HG03469 (cell line): Measurements from ENCODE around the gene LCN9.

Experiments used
- ATAC-seq: cut with Tn5 transposase; IDR thresholded peaks from one replicate; pipeline ENCODE4 v1.9.1; 2021; ENCODE audit warnings: mild to moderate bottlenecking, moderate library complexity, moderate number of reproducible peaks; ENCODE audit not compliant: unreplicated experiment

LCN9 gene

GRCh38 chr9:135696446-135696845 lies 33.3 kb downstream of the LCN9 start:
- ATAC-seq = no peak

- ATAC-seq = no peak
Observed at GRCh38 chr9:135697226-135697625, 34.1 kb downstream of the LCN9 start.

- ATAC-seq = no peak
Observed at GRCh38 chr9:135698236-135698635, 35.1 kb downstream of the LCN9 start.

GRCh38 chr9:135698767-135699166 lies 35.7 kb downstream of the LCN9 start:
- ATAC-seq = no peak

- ATAC-seq = no peak
Observed at GRCh38 chr9:135699440-135699839, 36.3 kb downstream of the LCN9 start, which contains the start of gene SOHLH1. Gene SOHLH1, minus strand, starts transcription at chr9:135699481. Its CDS starts 14 bp downstream, at chr9:135699467.

GRCh38 chr9:135700525-135700924 lies 37.4 kb downstream of the LCN9 start:
- ATAC-seq = no peak

GRCh38 chr9:135701067-135701958 lies 38.2 kb downstream of the LCN9 start:
- ATAC-seq = no peak

GRCh38 chr9:135701959-135702721 lies 39.0 kb downstream of the LCN9 start, which contains the start of gene KCNT1:
Gene KCNT1, plus strand, starts transcription at chr9:135702185. Its CDS starts 74 bp downstream, at chr9:135702259.
- ATAC-seq = no peak

- no peak for ATAC-seq
Observed at GRCh38 chr9:135703726-135704125, 40.6 kb downstream of the LCN9 start.

GRCh38 chr9:135704483-135704882 lies 41.4 kb downstream of the LCN9 start:
- ATAC-seq = no peak

GRCh38 chr9:135705376-135705775 lies 42.3 kb downstream of the LCN9 start:
- no peak for ATAC-seq

GRCh38 chr9:135706288-135706687 lies 43.2 kb downstream of the LCN9 start:
- ATAC-seq = no peak

GRCh38 chr9:135707252-135708138 lies 44.4 kb downstream of the LCN9 start:
- no peak for ATAC-seq

- ATAC-seq = no peak
Observed at GRCh38 chr9:135708164-135708563, 45.1 kb downstream of the LCN9 start.

GRCh38 chr9:135711391-135711790 lies 48.3 kb downstream of the LCN9 start:
- no peak for ATAC-seq

- ATAC-seq = no peak
Observed at GRCh38 chr9:135711881-135712280, 48.8 kb downstream of the LCN9 start.

GRCh38 chr9:135712613-135713295 lies 49.6 kb downstream of the LCN9 start:
- no peak for ATAC-seq

- ATAC-seq = no peak
Observed at GRCh38 chr9:135714242-135715055, 51.3 kb downstream of the LCN9 start.

GRCh38 chr9:135715056-135715595 lies 52.0 kb downstream of the LCN9 start:
- ATAC-seq = no peak
